ENCODE measurements around the gene E2F2.

The E2F2 gene

DNA sequence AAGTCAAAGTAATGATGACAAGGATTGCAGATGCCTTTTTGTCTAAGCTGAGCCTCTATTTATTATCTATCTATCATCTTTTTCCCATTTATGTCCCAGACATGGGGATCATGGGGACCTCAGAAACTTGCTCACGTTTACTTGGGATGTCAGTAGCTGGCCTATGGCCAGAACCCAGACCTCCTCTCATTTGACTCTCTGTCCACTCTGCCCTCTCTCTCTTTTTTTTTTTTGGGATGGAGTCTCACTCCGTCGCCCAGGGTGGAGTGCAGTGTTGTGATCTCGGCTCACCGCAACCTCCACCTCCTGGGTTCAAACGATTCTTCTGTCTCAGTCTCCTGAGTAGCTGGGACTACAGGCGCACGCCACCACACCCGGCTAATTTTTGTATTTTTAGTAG is 32.0 kb upstream of the E2F2 start:
- H3K4me3 ChIP-seq (ENCODE audit: low read depth, low read length), result no peak overlapping the region

- H3K4me3 ChIP-seq (ENCODE audit: low read depth, low read length), result no peak overlapping the region
These were observed 31.3 kb upstream of the E2F2 start for GRCh38 chr1:23562137-23562876.

- H3K4me3 ChIP-seq (ENCODE audit: low read depth, low read length), result no peak overlapping the region
These were observed 30.7 kb upstream of the E2F2 start for GRCh38 chr1:23561813-23562100.

- no peak overlapping the region for H3K4me3 ChIP-seq (ENCODE audit: low read depth, low read length)
These were observed 30.2 kb upstream of the E2F2 start for GRCh38 chr1:23561076-23561812.

GRCh38 chr1:23559985-23560741 is 29.1 kb upstream of the E2F2 start:
- peak overlapping the region; percentile 77 for H3K4me3 ChIP-seq (ENCODE audit: low read depth, low read length)

DNA sequence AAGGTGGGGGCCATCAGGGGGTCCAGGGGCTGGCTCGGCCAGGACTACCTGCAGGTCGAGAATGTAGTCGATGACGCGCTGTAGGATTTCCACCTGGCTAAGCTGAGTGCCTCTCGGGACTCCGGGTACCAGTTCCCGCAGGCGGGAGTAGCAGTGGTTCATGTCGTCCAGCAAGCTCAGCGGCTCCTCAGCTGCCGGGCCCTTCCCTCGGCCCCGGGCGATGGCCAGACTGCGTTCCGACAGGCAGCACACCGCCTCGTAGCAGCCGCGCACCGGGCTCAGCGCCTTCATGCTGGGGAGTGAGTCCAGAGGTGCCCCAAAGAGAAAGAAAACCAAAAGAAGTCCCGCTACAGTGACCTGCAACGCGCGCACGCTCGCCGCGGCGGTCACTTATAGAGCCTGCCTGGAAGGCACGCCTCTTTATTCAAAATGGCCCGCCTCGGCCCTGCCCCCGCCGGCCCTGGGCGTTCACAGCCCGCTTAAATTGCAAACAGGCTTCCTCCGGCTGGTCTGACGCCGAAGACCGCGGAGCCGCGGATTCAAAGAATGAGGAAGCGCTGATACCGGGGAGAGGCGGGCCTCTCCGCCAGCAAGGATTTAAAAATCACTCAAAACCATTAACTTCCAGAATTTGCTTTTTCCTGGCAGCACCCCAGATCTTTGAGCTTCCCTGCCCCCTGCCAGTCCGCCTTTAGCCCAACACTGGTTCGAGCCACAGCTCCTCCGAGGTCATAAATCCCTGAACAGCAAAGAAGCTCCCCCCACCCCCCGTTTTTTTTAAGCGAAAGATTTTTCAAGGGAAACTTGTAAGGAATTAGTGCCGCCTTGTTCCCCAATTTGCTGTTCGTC is 28.3 kb upstream of the E2F2 start, which contains the start of gene ID3:
TSS of gene ID3 (minus strand) at position 366 of the 849 bp plus-strand sequence. CDS start at position 291, 75 bp downstream.
- peak within 1 kb of the TSS; percentile 77 for H3K4me3 ChIP-seq (ENCODE audit: low read depth, low read length)

GRCh38 chr1:23558872-23559135 is 27.8 kb upstream of the E2F2 start:
- H3K4me3 ChIP-seq (ENCODE audit: low read depth, low read length), result peak overlapping the region; percentile 77

DNA sequence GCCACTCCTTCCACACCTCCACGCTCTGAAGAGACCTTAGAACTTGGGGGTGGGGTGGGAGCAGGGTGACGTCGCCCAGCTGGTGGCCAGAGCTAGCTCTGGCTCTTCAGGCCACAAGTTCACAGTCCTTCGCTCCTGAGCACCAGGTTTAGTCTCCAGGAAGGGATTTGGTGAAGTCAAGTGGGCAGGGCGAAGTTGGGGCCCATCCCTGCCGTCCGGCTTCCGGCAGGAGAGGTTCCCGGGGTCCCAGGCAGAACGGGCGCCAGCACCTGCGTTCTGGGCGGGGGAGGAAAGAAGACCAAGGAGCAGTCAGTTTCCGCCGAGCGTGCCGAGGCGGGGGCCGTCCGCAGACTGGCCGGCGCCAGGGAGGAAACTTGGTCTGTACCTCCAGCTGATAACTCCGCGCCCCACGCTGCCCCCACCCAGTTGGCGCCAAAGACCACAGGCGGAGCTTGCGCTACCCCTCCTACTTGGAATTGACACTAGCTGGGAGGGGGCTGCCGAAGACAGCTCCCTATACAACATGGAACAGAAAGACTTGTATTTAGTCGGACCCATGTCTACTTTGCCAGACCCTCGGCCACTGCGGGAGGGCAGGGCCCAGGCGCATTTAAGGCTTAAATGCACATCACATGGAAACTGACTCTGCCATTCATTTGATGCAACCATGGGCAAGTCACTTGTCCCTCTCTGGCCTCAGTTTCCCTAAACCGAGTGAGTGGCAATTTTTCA is 27.3 kb upstream of the E2F2 start:
- peak overlapping the region; percentile 77 for H3K4me3 ChIP-seq (ENCODE audit: low read depth, low read length)

DNA sequence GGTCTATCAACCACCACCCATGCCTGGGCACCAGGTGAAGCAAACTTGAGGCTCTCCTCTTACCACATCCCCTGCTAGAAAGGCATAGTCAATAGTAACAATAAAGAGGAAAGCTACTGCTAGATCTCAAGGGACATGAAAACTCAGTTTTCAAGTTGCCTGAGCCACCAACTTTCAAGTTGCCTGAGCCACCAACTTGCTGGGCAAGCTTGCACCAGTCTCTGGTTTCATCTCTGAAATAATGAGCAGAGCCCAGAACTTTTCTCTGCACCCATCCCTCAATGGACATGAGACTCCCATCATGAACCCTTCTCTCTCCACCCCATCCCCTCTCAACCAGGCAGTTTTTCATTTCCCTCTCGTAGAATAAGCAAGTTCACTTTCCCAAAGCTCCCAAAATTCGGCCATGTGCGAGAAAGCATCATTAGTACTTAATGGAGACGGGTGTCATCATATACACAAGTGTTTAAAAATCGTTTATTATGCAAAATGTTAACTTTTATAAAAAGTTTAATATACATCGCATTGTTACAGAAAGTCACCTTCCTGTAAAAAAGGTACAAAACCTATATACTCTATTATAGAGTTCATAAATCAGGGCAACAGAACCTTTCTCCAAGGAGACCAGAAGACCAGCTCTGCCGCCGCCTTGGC is 26.6 kb upstream of the E2F2 start:
- peak overlapping the region; percentile 77 for H3K4me3 ChIP-seq (ENCODE audit: low read depth, low read length)

GRCh38 chr1:23556635-23557470 is 25.8 kb upstream of the E2F2 start:
- peak overlapping the region; percentile 77 for H3K4me3 ChIP-seq (ENCODE audit: low read depth, low read length)

GRCh38 chr1:23555986-23556634 is 25.1 kb upstream of the E2F2 start:
- H3K4me3 ChIP-seq (ENCODE audit: low read depth, low read length), result no peak overlapping the region

DNA sequence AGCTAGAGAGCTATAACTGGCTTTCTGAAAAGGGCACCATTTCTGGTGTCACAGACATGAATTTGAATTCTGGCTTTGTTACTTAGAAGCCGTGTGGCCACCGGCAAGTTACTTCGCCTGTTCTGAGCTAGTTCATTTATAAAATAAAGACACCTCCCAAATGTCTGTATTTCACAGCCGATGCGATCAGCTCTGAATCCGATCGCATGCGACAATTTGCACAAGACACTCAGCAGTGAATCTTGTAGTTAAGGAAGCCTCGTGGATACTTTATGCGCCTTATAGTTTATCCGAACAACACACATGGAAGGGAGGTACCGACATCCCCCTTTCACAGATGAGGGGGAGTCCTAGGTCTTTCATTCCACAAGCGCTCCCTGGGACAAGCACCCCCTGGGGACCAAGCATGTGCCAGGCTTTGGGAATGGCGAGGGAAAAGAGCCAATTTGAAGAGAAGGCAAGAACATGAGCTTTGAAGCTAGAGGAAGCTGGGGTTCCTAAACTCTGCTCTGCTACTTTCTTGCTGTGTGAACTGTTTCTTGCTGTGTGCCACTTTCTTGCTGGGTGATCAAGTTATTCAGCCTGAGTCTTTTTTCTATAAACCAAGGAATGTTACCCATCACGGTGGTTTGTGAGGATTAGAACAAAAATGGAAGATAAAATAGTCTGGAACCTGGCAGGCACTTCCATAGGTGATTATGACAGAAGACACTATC is 24.4 kb upstream of the E2F2 start:
- no peak overlapping the region for H3K4me3 ChIP-seq (ENCODE audit: low read depth, low read length)

GRCh38 chr1:23554481-23555269 is 23.6 kb upstream of the E2F2 start:
- H3K4me3 ChIP-seq (ENCODE audit: low read depth, low read length), result peak overlapping the region; percentile 35

DNA sequence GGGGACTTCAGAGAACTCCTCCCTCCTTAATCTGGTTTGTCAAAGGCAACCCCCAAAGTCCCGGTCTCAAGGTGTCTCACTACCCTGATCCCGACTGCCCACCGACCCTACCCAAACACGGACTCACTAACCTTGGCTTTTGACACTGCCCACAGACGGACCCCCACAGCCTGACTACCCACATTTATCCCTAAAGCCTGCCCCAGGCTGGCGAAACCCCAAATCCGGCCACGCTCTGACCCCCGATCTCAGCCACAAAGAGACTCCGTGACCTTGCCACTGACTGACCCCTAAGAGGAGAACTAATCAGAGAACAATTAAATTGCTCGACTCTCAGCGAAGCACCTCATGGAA is 23.1 kb upstream of the E2F2 start:
- peak overlapping the region; percentile 35 for H3K4me3 ChIP-seq (ENCODE audit: low read depth, low read length)

DNA sequence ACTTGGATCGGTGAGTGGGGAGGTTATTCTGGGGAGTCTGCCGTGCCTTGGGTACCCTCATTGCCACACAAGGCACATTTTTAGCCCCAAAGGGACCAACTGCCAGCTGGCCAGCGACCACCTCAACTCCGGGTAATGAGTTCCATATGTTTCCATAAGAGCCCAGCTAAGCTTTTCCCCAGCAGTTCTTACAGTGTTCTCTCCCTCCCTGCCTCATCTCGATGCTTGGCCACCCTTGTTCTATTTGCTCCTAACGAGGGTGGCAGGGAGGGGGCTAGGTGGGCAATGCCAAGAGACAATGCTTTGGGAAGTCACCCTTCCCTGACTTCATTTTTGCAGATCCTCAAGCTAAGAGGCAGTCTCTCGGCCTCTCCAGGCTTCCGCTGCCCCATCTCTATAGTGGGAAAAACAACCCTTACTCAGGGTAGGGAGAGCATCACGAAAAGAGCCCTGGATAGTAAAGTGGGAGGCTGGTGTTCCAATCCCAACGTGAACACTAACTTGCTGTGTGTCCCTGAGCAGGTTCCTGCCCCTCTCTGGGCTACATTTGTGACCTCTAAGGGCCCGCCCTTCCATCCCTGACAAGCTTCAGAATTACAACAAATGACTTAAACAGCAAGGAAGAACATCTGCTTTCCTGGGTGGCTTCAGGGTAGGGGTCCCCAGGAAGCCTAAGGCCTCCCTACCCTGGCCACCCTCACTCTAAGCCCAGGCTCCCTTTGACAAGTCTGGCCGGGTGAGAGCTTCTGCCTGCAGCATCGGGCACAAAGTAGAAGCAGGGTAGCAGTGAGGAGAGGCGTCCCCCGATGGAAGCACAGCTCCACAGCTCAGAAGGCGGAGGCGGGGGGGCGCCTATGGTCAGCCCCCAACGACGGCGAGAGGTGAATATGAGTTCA is 22.4 kb upstream of the E2F2 start:
- H3K4me3 ChIP-seq (ENCODE audit: low read depth, low read length), result no peak overlapping the region

GRCh38 chr1:23551849-23552248 is 20.8 kb upstream of the E2F2 start:
- H3K4me3 ChIP-seq (ENCODE audit: low read depth, low read length), result no peak overlapping the region
